Activated naive CD8-positive, alpha-beta T cell treated with anti-CD3 and anti-CD28 coated beads, Interleukin-2, amount 50 U/mL, for 16 hours (primary cell): ENCODE measurements around the gene LTBP1.
"Not testable (repeated sequence)": the region's sequence is repeated elsewhere in the genome, so short reads cannot be mapped to it uniquely, and the experiment has no call there.

Experiments used
- DNase-seq: peaks from one replicate; pipeline ENCODE4 v3.0.0-alpha.2; 2020; ENCODE audit warnings: low read depth, low spot score

The LTBP1 gene

DNA sequence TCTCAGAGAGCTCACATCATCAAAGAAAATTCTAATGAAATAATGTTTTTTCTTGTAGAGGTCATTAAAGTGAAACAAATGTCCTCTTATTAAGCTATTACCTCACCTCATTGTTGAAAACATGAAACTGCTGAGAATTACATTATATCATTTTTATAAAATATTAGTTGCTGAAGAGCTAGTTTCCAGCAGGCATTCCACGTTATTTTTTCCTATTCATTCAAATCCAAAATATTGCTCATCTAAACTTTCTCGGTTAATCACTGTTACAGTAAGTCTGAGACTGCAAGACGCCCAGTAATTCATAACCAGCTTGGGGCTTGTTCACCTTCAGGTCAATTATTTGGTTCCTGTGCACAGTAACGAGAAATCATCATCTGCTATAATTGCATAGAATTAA, 391.2 kb downstream of the LTBP1 start:
- DNase-seq: no peak

DNA sequence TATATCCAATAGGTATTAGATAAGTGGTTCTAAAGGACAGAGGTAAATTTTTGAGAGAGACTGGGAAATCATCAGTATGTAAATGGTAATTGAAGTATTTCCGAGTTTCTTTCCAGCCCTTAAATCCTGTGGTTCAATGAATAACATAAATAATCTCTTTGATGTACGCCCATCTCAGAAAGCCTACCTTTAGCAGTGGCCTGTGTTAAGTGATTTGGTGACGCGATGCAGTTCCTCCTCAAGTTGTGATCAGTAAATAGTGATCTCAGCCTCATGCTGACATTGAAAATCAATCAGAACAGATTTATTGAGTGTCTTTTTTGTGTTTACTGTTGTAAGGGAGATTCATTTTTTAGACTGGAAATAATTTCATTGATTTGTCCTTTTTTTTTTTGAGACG, 392.5 kb downstream of the LTBP1 start:
- no peak for DNase-seq

DNA sequence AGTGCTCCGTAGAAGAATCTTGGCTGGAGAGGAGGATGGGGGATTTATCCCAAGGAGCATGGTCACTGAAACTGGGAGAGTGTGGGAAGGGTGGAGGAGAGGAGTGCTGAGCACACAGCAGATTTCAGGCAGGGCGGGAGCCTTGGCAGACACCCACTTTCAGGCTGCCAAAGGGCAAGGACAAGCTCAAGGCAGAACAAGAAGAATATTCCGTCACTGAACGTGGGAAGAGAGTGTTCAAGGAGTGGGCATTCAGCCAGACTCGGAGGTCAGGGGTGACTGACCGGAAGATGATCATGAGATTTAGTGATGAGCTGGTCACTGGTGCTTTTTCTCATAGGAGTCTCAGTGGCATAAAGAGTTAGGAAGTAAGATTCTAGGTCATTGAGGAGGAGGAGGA, 393.5 kb downstream of the LTBP1 start:
- no peak for DNase-seq

DNA sequence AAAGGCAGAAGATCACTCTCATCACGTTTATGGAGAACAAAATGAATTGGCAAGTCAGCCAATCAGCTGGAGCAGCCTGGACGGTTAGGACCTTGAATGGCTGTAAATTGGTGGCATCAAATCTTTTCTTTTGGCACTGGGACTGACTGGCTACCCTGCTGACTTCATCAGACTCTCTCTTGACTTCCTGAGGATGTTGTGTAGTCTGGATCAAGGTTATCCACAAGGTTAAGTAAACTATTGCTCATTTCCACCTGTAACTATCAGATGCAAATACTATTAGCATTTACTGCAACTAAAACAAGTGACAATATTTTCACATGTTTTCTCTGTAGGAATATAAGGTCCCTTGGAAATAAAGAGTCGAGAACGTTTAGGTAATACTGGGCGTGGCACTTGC, 395.4 kb downstream of the LTBP1 start:
- no peak for DNase-seq

DNA sequence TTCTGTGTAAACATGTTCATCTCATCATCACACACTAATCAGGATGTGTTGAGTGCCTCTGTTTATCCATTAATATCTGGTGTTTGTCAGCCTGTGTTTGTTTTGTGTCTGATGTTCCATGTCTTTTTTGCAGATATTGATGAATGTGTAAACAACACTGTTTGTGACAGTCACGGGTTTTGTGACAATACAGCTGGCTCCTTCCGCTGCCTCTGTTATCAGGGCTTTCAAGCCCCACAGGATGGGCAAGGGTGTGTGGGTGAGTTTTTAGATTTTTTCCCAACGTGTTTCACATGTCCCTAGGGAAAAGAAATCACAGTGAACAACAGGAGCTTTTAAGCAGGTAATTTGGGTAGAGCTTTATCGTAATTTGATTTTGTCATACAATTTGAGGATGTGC, 396.0 kb downstream of the LTBP1 start:
- no peak for DNase-seq

DNA sequence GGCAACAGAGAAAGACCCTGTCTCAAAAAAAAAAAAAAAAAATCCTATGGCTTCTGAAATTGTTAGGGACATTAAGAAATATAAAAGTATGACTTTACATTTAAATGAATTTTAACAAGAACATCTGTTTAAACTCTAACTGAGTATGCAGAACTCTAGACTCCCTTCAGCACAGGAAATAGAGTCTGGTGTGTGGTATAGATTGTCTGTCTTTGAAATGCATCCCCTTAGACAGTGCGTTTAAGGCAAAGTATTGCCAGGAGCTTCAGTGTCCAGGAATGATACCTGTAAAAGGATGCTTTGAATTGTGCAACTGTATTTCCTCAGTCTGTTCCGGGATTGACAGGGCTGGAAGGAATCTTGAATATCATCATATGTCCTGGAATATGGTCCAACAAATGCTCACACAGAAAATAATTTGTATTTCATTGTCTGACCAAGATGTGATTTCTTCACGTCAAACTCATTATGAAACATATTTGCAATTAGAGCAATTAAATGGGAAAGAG, 396.7 kb downstream of the LTBP1 start:
- DNase-seq: no peak

DNA sequence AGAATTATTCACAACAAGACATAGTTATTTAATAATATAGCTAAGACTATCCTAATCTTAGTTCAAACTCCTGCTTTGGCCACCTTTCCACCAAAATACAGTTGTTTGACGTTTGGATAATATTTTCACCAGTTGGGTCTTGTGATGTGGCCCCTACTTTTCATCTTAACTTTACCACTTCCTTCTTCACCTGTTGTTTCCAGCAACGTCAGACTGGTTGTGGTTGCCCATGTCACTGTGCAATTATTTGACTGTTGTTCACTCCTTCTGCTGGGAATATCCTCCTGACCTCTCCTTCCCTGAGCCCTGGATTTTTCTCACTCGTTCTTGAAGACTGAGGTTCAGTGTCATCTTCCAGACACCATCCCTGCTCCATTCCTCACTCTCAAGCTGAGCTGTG, 397.5 kb downstream of the LTBP1 start:
- no peak for DNase-seq

DNA sequence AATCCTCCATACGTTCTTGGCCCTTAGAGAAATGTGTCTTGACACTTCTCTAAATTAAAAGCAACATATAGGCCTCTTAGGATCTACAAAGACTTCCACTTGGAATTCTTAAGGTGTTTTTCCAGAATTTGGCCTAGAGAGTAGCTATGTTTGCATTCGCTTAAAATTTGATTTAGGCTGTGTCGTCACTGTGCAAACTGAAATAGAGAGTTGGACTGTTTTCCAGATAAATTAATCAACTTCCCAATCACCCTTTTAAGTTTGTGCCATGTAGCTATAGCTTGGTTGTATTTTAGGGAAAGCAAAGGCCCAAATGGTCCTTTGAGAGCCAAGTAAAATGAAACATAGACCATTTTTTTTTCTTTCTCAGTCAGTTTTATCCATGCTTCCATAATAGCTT, 401.1 kb downstream of the LTBP1 start:
- no peak for DNase-seq

DNA sequence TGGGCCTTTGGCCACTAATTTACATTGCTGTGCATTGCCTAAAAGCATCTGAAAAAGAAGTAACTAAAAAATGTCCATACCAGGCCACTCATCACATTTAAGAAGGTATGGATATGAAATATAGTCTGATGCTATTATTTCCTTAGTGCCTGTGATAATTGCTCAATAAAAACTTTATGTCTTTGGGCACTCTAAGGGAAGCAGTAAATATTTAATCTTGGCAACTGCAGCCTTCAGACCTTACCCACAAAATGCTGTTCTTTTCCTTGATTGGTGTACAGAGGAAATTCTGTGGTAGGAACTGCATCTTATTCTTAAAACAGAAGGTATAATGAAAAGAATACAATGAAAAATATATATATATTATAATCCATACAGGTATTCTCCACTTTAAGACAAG, 403.9 kb downstream of the LTBP1 start:
- no peak for DNase-seq

DNA sequence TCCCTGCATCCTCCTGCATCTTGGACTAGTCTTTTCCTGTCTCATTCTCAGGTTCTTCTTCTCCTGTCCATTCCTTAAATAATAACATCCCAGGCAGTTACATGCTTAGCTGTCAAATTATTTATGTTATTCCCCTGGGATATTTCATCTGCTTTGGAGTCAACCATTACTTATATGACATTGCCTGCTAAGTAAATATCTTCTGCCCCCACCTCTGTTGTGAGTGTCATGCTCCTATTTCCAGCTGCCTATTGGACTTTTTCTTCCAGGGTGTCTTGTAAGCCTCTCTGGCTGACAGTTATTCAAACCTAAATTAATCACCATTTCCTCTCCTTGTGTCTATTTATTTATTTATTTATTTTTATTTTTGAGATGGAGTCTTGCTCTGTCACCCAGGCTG, 405.0 kb downstream of the LTBP1 start:
- no peak for DNase-seq

DNA sequence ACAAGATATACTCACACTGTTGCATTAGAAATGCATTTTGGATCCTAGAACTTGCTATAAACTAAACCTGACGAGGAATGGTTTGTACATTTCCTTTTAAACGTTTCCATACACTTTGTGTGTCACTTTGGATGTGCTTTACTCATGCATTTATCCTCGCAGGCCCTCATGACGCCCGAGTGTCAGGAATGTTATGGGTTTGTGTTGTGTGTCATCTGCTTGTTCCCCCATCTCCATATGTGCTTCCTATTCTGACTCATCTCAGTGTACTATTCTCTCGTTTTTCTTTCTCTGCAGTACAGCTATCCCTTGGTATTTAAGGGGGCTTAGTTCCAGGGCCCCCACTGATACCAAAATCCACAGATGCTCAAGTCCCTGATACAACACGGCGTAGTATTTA, 408.2 kb downstream of the LTBP1 start:
- DNase-seq: no peak

DNA sequence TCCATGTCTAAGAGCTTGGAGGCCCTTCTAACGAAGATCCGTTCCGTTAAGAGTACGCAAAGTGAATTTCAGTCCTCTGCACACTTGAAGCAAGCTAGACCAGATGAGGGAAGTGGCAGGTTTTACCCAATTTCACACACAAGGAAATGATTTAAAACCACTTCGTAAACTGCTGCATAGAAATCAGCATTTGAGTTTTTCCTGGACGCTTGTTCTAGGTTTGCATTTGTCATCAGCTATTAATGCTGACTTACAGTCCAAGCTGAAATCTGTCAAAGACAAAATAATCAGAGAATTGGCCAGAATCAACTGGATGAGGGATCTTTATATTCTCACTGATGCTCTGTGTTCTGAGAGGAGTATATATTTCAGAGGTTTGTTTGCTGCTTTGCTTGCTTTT, 412.1 kb downstream of the LTBP1 start:
- no peak for DNase-seq

DNA sequence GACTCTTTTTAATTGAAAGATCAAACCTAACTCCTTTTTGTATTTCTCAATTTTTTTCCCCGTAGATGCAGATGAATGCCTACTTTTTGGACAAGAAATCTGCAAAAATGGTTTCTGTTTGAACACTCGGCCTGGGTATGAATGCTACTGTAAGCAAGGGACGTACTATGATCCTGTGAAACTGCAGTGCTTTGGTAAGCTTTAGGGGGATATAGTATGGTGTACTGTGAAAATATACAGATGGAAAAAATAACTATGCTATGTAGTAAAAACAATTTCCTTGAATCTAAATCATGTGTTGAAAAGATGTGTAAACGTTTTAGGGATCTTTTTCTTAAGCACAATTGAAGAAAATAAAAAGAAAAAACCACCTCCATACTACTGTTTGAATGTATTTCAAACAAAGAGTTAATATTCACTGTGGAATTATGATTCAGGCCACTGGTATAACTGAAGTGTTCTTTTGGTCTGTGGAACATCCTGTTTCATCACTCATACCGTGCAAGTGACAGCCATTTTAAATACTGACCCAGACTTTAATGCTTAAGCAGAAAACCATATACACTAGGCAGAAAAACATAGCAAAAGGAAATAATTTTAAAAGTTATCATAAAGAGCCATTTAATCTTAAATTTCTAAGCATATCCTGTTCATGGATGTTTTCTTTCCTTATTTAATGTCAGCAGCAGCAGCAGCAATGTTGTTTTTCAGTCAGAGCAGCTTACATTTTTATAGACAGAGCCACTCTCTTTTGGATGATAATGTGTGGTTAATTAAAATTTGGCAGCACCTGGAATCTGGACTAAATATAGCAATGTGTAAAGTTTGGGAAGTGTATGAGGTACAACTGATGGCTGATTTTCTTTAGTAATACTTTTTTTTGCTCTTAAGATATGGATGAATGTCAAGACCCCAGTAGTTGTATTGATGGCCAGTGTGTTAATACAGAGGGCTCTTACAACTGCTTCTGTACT, 416.9 kb downstream of the LTBP1 start:
- DNase-seq: no peak

DNA sequence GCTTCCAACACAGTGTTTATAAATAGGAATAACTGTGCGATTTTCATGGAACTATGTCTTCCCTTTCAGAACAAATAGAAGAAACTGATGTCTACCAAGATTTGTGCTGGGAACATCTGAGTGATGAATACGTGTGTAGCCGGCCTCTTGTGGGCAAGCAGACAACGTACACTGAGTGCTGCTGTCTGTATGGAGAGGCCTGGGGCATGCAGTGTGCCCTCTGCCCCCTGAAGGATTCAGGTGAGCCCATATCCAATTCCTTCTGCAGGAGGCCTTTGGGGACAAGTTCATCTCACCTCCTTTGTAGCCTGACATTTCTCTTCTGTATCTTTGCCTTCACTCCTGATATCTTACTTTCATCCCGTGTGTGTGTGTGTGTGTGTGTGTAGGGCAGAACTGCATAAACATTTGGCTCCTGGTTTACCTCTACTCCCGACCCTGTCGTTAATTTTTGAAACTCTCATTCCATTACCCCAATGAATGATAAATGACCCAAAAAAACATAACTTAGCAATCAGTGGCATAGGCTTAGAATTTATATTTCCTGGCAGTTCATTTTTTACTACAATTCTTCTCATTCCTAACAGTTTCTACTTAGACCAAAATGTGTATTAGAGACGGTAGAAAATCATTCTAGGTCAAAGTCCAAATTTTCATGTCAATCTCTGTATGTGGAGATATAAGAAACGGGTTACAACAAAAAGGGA, 418.7 kb downstream of the LTBP1 start:
- no peak for DNase-seq

DNA sequence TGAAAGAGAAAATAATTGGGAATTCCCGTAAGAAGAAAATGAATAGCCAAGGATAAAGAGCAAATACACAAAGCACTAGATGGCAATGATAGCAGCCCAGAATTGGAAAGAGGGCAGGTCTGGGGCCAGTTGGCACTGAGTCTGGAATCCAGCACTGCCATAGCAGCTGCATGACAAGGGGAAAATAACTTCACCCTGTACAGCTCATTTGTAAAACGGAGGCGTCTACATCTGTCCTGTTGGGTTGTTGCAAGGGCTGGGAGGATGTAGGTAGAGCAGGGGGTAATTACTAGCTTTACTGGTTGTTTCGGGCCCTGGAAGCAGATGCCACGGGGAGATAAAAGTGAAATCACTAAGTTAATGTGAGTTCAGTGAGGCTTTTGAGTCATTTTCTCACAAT, 419.7 kb downstream of the LTBP1 start:
- no peak for DNase-seq

DNA sequence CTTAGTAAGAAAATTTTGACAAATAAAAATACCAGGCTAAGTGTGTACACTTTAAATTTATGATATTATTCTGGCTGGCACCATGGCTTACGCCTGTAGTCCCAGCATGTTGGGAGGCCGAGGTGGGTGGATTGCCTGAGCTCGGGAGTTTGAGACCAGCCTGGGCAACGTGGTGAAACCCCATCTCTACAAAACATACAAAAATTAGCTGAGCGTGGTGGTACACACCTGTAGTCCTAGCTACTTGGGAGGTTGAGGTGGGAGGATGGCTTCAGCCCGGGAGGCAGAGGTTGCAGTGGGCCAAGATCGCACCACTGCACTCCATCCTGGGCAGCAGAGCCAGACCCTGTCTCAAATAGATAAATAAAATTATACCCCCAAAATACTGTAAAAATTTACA, 421.8 kb downstream of the LTBP1 start:
- DNase-seq: not testable (repeated sequence)

DNA sequence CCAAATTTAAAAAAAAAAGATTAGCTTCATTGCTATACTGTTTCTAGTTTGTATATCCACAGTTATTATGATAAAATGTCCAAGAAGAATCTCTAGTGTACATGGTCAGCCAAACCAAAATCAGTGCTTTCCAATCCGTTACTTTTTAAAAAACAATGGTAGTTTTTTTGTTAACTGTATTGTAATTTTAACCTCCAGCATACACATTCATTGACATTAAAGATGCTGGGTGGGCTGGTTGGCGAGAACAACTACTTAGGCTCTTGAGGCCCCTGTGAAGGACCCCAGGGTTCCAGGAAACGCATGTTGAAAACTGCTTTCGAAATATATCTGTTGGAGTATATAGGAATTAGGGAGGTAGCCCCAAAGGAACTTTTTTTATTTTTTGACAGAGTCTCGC, 422.4 kb downstream of the LTBP1 start:
- DNase-seq: no peak

DNA sequence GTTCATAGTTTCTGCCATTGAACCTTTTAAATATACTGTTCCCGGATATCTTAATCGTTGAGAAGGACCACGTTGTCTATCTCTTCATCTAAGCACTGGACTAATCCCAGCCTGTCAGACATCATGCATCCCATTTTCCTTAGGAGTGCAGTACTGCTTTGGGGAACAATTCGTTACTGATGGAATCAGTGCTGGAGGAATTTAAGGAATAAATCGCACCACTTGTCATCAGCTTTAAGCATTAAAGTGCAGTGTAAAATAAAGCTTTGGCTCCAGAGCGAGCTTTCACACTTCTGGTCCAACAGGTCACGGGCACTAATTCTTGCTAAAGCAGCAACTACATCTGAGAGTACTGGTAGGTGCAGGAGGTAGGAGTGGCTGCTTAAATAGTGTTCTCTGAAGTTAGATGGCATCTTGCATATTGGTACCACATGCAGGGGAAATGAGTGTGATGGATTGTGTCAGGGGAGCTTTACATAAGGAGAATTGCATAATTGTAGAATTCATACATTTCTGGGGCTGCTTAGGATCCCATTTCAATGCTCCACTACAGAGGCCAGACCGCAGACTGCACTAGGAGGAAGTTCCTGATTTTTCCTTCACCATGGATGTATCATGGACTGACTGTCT, 424.0 kb downstream of the LTBP1 start:
- no peak for DNase-seq

DNA sequence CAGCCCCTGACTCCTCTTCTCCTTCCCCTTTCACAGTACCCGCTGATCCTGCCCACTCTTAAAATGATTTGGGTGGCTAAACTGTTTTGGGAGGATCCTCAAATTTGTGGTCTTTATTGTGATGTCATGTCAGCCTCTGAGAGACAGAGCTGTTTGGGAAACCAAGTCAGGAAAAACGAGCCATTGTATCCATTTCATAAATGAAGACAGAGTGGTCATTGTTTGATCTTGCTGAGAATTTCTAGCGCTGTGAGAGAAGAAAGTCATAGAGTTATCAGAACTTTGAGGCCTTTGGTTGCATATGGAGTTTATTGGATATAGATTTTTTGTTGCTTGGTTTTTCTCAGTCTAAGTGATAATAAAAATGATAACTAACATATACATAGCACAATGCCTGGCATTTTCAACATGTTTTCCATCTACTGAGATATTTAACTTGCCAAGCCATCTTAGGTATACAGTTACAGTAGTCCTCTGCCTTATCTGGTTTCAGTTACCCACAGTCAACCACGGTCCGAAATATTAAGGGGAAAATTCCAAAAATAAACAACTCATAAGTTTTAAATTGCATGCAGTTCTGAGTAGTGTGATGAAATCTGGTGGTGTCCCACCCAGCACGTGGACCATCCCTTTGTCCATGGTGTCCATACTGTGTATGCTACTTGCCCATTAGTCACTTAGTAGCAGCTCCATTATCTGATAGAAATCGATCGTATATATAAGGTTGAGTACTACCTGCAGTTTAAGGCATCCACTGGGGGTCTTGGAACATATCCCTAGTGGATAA, 424.7 kb downstream of the LTBP1 start:
- no peak for DNase-seq

DNA sequence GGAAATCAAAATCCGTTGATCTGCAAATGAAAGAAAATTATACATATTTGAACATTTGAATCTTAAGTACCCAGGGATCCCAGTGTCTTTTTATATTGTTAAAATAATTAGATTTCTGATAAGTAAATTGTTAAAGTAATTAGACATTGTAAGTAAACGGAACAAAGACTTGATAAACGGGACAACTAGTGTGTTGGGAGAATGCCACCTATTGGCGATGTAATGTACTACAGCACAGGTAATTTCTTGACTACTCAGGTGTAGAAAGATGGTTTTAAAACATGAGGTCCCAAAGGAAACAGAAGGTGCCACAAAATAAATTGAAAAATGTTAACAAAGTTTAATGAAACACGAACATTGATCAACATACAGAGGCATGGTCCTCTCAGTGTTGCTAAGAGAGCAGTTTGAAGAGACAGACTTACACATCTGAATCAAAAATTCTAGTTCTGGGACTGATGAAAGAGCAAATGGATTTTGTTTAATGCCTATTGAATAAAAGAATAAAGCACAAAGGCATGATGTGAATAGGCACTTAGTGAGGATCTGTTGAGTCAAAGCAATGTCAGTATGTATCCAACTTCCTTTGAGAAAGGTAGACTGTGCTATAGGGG, 426.3 kb downstream of the LTBP1 start:
- no peak for DNase-seq

DNA sequence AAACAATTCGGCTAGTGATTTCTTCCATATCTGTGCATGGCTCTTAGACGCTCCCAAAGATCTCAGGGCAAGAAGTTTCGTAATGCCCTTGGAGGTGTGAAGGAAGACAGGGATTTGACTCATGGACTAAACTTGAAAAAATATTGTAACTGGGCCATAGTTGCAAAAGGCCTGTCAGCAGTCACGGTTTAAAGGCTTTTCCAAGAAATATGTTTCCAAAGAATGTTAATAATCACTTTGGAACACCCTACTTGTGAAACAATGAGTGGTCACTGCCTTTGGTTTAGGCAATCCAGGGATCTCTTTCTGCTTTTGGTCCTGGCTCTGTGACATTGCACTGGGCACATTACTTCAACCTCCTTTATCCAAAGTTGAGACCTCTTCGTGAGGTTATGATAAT, 427.2 kb downstream of the LTBP1 start:
- no peak for DNase-seq
